ENCODE measurements around the gene CRYBG1.

DNA sequence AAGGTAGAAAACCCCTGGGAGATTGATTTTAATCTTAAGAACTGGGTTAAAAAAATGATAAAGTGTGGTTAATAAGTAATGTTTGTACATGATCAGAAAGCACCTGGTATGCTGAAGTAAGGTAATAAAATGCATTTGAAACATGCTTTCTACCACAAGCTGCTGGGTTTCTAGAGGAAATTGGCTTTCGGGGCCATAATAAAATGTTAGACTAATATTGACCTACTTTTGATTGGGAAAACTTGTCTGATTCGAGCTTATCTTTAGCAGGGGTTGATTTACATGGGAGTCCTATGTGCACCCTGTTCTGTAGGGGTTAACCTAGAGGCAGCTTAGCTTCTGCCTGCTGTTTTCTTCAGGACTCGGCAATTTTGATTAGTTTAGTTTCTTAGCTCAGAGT, 50.5 kb downstream of the CRYBG1 start:
- TF ChIP-seq, protein P1, sequence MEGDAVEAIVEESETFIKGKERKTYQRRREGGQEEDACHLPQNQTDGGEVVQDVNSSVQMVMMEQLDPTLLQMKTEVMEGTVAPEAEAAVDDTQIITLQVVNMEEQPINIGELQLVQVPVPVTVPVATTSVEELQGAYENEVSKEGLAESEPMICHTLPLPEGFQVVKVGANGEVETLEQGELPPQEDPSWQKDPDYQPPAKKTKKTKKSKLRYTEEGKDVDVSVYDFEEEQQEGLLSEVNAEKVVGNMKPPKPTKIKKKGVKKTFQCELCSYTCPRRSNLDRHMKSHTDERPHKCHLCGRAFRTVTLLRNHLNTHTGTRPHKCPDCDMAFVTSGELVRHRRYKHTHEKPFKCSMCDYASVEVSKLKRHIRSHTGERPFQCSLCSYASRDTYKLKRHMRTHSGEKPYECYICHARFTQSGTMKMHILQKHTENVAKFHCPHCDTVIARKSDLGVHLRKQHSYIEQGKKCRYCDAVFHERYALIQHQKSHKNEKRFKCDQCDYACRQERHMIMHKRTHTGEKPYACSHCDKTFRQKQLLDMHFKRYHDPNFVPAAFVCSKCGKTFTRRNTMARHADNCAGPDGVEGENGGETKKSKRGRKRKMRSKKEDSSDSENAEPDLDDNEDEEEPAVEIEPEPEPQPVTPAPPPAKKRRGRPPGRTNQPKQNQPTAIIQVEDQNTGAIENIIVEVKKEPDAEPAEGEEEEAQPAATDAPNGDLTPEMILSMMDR (IDR thresholded peaks at IDR 0.05; ENCODE audit: extremely low read depth in 1 of 2, insufficient read depth in 1 of 2, low read depth in 1 of 2, low read length in 2 of 2), result no peak
- TF ChIP-seq, protein P2, sequence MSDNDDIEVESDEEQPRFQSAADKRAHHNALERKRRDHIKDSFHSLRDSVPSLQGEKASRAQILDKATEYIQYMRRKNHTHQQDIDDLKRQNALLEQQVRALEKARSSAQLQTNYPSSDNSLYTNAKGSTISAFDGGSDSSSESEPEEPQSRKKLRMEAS (IDR thresholded peaks at IDR 0.05; ENCODE audit: insufficient read depth, insufficient read length), result no peak
- TF ChIP-seq POLR2A (IDR thresholded peaks at IDR 0.05; ENCODE audit: low read depth, low read length) (no peak), EZH2 (IDR thresholded peaks at IDR 0.05; ENCODE audit: borderline replicate concordance, low read depth, low read length, severe bottlenecking) (no peak), POLR2AphosphoS5 (IDR thresholded peaks at IDR 0.05; ENCODE audit: insufficient read depth, low read depth, low read length) (no peak), MYC (IDR thresholded peaks at IDR 0.05; ENCODE audit: low read depth, low read length) (no peak), FOS (IDR thresholded peaks at IDR 0.05; ENCODE audit: borderline replicate concordance, insufficient read depth, low read length) (no peak), JUN (IDR thresholded peaks at IDR 0.05; ENCODE audit: borderline replicate concordance, insufficient read depth, insufficient read length, low read depth) (no peak)
